DND-41 (cell line): ENCODE measurements around the gene OGDH.

Experiments used
- ATAC-seq: fragments of 200-7000 bp; cut with Tn5 transposase; 3 replicates; pipeline ENCODE4 v1.9.1; 2021; ENCODE audit warnings: low read depth; ENCODE audit not compliant: insufficient read depth
- DNase-seq: peaks from one replicate; pipeline ENCODE4 v3.0.0-alpha.2; 2020
- H2AFZ ChIP-seq: 2 replicates; pipeline ENCODE4 v1.6.0; 2012; ENCODE audit warnings: low read depth, low read length
- H3K27ac ChIP-seq: 2 replicates; pipeline ENCODE4 v1.5.1; 2012; ENCODE audit warnings: low read length, inconsistent platforms
- H3K27me3 ChIP-seq: fragments of 200-600 bp; sonication (generic); 2 replicates; pipeline ENCODE4 v1.6.0; 2012; ENCODE audit warnings: low read length, mild to moderate bottlenecking, inconsistent platforms; ENCODE audit not compliant: insufficient read depth, poor library complexity
- H3K36me3 ChIP-seq: 2 replicates; pipeline ENCODE4 v1.5.1; 2012; ENCODE audit warnings: low read length, inconsistent platforms; ENCODE audit not compliant: insufficient read depth
- H3K4me1 ChIP-seq: 2 replicates; pipeline ENCODE4 v1.5.1; 2012; ENCODE audit warnings: mild to moderate bottlenecking, low read length; ENCODE audit not compliant: insufficient read depth
- H3K4me2 ChIP-seq: 2 replicates; pipeline ENCODE4 v1.6.0; 2012; ENCODE audit warnings: mild to moderate bottlenecking, moderate library complexity, low read length, inconsistent platforms; ENCODE audit not compliant: insufficient read depth
- H3K4me3 ChIP-seq, 2 experiments: fragments of 200-600 bp in 1 of 2; shearing (Covaris generic) in 1 of 2; 2 replicates each; pipeline ENCODE4 v1.5.1; 2012 to 2016; ENCODE audit warnings: inconsistent platforms in 2 of 2, low read length in 2 of 2, mild to moderate bottlenecking in 2 of 2, low read depth in 1 of 2, moderate library complexity in 1 of 2
- H3K79me2 ChIP-seq: 2 replicates; pipeline ENCODE4 v1.6.0; 2012; ENCODE audit warnings: low read length, inconsistent platforms; ENCODE audit not compliant: insufficient read depth
- H3K9ac ChIP-seq: 2 replicates; pipeline ENCODE4 v1.6.0; 2012; ENCODE audit warnings: low read depth, mild to moderate bottlenecking, inconsistent platforms, low read length, moderate library complexity
- H3K9me3 ChIP-seq: 2 replicates; pipeline ENCODE4 v1.5.1; 2012; ENCODE audit warnings: low read length, moderate library complexity, mild to moderate bottlenecking, inconsistent platforms; ENCODE audit not compliant: insufficient read depth, severe bottlenecking
- H4K20me1 ChIP-seq: 2 replicates; pipeline ENCODE4 v1.6.0; 2012; ENCODE audit warnings: low read length; ENCODE audit not compliant: insufficient read depth
- EZH2 ChIP-seq: IDR thresholded peaks from 3 replicates; pipeline ENCODE4 v1.6.1; 2012; ENCODE audit warnings: borderline replicate concordance, low read depth, mild to moderate bottlenecking, moderate library complexity, low read length, inconsistent platforms; ENCODE audit not compliant: severe bottlenecking
- TF ChIP-seq, protein P1 (sequence below): IDR thresholded peaks from 2 replicates; pipeline ENCODE4 v1.5.1; 2012; ENCODE audit warnings: borderline replicate concordance, low read length, moderate library complexity, mild to moderate bottlenecking; ENCODE audit not compliant: poor library complexity, severe bottlenecking; ENCODE audit errors: extremely low read depth

OGDH gene

DNA sequence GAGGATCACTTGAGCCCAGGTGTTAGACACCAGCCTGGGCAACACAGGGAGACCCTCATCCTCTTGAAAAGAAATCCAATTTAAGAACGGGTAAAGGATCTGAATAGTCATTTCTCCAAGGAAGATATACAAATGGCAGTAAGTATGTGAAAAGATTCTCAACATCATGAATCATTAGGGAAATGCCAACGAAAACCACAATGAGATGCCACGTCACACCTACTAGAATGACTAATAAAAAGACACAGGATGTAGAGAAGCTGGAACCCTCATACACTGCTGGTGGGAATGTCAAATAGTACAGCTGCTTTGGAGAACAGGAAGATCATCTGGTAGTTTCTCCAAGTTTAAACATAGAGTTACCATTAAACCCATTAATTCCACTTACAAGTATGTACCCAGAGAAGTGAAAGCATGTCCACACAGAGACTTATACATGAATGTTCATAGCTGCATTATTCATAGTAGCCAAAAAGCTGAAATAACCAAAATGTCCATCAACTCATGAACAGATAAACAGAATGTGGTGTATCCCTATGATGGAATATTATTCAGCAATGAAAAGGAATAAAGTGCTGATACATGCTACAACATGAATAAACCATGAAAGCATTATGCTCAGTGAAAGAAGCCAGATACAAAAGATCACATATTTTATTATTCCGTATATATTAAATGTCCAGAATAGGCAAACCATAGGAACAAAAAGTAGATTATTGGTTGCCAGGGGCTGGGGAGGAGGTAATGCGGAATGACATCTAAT is 129.2 kb downstream of the OGDH start:
- no peak overlapping the region for H3K4me2 ChIP-seq
- H3K4me1 ChIP-seq: no peaks in the 10 kb centered on the region
- DNase-seq: no peak

DNA sequence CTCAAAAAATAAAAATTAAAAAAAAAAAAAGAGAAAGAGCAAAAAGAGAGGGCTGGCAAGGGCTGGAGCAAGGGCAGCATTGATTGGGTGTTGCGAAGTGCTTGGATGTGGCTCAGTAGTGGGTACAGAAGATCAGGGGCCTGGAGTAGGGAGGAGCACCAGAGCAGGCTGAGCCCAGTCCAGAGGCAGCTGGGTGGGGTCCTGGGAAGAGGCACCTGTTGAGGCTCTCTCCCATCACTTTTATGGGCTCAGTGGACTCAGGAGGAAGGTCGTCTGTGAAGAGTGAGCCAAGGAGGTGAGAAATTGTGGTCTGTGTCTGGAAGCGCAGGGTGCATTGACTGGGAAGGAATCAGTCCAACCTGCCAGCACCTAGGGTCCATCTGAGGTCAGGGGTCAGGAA is 130.5 kb downstream of the OGDH start:
- H4K20me1 ChIP-seq: no peaks in the 10 kb centered on the region
- no peak overlapping the region for H3K9ac ChIP-seq
- H3K9me3 ChIP-seq: no peaks in the 10 kb centered on the region
- H2AFZ ChIP-seq: no peak overlapping the region
- H3K4me2 ChIP-seq: no peak overlapping the region
- H3K4me1 ChIP-seq: no peaks in the 10 kb centered on the region
- H3K27me3 ChIP-seq: no peaks in the 10 kb centered on the region
- no peaks in the 10 kb centered on the region for H3K79me2 ChIP-seq
- no peak overlapping the region for H3K4me3 ChIP-seq
- no peak for TF ChIP-seq EZH2
- TF ChIP-seq, protein P1, sequence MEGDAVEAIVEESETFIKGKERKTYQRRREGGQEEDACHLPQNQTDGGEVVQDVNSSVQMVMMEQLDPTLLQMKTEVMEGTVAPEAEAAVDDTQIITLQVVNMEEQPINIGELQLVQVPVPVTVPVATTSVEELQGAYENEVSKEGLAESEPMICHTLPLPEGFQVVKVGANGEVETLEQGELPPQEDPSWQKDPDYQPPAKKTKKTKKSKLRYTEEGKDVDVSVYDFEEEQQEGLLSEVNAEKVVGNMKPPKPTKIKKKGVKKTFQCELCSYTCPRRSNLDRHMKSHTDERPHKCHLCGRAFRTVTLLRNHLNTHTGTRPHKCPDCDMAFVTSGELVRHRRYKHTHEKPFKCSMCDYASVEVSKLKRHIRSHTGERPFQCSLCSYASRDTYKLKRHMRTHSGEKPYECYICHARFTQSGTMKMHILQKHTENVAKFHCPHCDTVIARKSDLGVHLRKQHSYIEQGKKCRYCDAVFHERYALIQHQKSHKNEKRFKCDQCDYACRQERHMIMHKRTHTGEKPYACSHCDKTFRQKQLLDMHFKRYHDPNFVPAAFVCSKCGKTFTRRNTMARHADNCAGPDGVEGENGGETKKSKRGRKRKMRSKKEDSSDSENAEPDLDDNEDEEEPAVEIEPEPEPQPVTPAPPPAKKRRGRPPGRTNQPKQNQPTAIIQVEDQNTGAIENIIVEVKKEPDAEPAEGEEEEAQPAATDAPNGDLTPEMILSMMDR: no peak
- no peak overlapping the region for H3K27ac ChIP-seq
- ATAC-seq (no peak), DNase-seq (no peak)
- no peaks in the 10 kb centered on the region for H3K36me3 ChIP-seq

More for the DNA sequence above, 129.2 kb downstream of the OGDH start:
- Histone ChIP-seq H3K27ac (no peak overlapping the region), H3K9me3 (no peaks in the 10 kb centered on the region), H3K79me2 (no peaks in the 10 kb centered on the region), H3K4me3 (no peak overlapping the region), H2AFZ (no peak overlapping the region), H3K27me3 (no peaks in the 10 kb centered on the region), H3K9ac (no peak overlapping the region), H4K20me1 (no peaks in the 10 kb centered on the region), H3K36me3 (no peaks in the 10 kb centered on the region)
- no peak for ATAC-seq
- TF ChIP-seq EZH2: no peak
- TF ChIP-seq, protein P1: no peak

DNA sequence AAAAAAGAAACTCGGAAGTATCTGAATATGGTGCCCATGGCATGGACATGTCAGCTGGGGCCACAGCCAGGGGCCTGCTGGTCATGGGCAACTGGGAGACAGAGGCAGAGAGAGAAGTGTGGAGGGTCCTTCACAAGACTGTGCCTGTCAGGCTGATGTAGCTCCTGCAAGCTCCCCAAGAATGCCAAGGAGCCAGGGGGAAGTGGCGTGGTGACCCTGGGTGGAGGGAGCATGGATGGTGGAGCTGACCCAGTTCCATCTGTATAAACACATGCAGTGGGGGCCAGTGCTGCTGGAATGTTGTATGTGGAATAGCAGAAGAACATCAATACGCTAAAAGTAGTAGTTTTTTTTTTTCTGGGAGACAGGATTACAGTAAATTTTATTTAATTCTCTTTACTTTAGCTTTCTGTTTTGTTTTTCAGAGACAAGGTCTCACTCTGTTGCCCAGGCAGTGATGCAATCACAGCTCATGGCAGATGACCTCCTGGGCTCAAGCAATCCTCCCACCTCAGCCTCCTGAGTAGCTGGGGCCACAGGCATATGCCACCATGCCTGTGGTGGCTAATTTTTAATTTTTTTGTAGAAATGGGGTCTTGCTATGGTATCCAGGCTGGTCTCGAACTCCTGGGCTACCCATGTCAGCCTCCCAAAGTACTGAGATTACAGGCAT is 131.8 kb downstream of the OGDH start:
- TF ChIP-seq EZH2: no peak
- TF ChIP-seq, protein P1: no peak
- no peak overlapping the region for H3K4me3 ChIP-seq
- H3K4me1 ChIP-seq: no peaks in the 10 kb centered on the region
- DNase-seq (no peak), ATAC-seq (no peak)
- H3K27ac ChIP-seq: no peak overlapping the region
- no peak overlapping the region for H3K4me2 ChIP-seq
- no peak overlapping the region for H2AFZ ChIP-seq
- H3K9ac ChIP-seq: no peak overlapping the region
- no peaks in the 10 kb centered on the region for H3K36me3 ChIP-seq
- no peaks in the 10 kb centered on the region for H3K27me3 ChIP-seq
- no peaks in the 10 kb centered on the region for H3K79me2 ChIP-seq
- no peaks in the 10 kb centered on the region for H4K20me1 ChIP-seq
- H3K9me3 ChIP-seq: no peaks in the 10 kb centered on the region
